ENCODE measurements around the gene GPR157. TPM values are rescaled to one million over a fixed set of nuclear protein-coding genes. Genes with fewer than 3 reads are reported as not detected.

Gene GPR157
- total RNA-seq, 4 donors from 2014 or later = 6.4 to 14.3 (median 9.8) TPM

- DNase-seq = no peak
- intact Hi-C loops (cut with DNase I; ENCODE audit: low total_unique reads) = no loop called here
- Histone ChIP-seq H3K9me3 (no peaks in the 10 kb centered on the region), H3K27me3 (no peaks in the 10 kb centered on the region), H3K4me3 (no peak overlapping the region), H3K36me3 (no peaks in the 10 kb centered on the region), H3K4me1 (peaks cover 7 to 32% (median 19%) of the 10 kb centered on the region in 4 donors), H3K27ac (peak overlapping the region; percentile 72 to 78 (median 76))
- in situ Hi-C loops (cut with MboI; ENCODE audit: low pct_ligation_motif_present in 1 of 4, low pct_unique_long_range_greater_than_20kb in 1 of 4, low sequenced_read_pairs in 3 of 4) = no loop called here
- WGBS, 2 donors (ENCODE audit: low coverage in 1 of 2) = 45% methylated on average over 4 of the region's 4 CpGs; no CpG with 5 or more reads in 1 of the 2 donors
- TF ChIP-seq POLR2A (IDR thresholded peaks at IDR 0.05) = no peak
- TF ChIP-seq POLR2AphosphoS5 (IDR thresholded peaks at IDR 0.05) = no peak
- TF ChIP-seq EP300 (IDR thresholded peaks at IDR 0.05; ENCODE audit: low read depth) = no peak
- TF ChIP-seq, protein P1, sequence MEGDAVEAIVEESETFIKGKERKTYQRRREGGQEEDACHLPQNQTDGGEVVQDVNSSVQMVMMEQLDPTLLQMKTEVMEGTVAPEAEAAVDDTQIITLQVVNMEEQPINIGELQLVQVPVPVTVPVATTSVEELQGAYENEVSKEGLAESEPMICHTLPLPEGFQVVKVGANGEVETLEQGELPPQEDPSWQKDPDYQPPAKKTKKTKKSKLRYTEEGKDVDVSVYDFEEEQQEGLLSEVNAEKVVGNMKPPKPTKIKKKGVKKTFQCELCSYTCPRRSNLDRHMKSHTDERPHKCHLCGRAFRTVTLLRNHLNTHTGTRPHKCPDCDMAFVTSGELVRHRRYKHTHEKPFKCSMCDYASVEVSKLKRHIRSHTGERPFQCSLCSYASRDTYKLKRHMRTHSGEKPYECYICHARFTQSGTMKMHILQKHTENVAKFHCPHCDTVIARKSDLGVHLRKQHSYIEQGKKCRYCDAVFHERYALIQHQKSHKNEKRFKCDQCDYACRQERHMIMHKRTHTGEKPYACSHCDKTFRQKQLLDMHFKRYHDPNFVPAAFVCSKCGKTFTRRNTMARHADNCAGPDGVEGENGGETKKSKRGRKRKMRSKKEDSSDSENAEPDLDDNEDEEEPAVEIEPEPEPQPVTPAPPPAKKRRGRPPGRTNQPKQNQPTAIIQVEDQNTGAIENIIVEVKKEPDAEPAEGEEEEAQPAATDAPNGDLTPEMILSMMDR (IDR thresholded peaks at IDR 0.05) = no peak
Observed at GRCh38 chr1:9164532-9164900, 35.6 kb upstream of the GPR157 start.

- intact Hi-C loops (cut with DNase I; ENCODE audit: low total_unique reads) = no loop called here
- DNase-seq = no peak
- in situ Hi-C loops (cut with MboI; ENCODE audit: low pct_ligation_motif_present in 1 of 4, low pct_unique_long_range_greater_than_20kb in 1 of 4, low sequenced_read_pairs in 3 of 4) = no loop called here
- Histone ChIP-seq H3K36me3 (no peaks in the 10 kb centered on the region), H3K4me1 (peaks cover 7 to 32% (median 19%) of the 10 kb centered on the region in 4 donors), H3K4me3 (no peak overlapping the region), H3K9me3 (no peaks in the 10 kb centered on the region), H3K27ac (no peak overlapping the region), H3K27me3 (no peaks in the 10 kb centered on the region)
- 72 to 100% methylated on average over 5 to 7 of the region's 9 CpGs for WGBS, 2 donors (ENCODE audit: low coverage in 1 of 2)
- TF ChIP-seq POLR2AphosphoS5 (IDR thresholded peaks at IDR 0.05) = no peak
- TF ChIP-seq, protein P1 (IDR thresholded peaks at IDR 0.05) = no peak
- TF ChIP-seq EP300 (IDR thresholded peaks at IDR 0.05; ENCODE audit: low read depth) = no peak
- no peak for TF ChIP-seq POLR2A (IDR thresholded peaks at IDR 0.05)
Observed at GRCh38 chr1:9161963-9162362, 33.1 kb upstream of the GPR157 start.

GRCh38 chr1:9161342-9161741, 32.4 kb upstream of the GPR157 start:
- Histone ChIP-seq H3K27ac (no peak overlapping the region), H3K4me1 (peaks cover 7 to 32% (median 19%) of the 10 kb centered on the region in 4 donors)
- intact Hi-C loops (cut with DNase I; ENCODE audit: low total_unique reads) = no loop called here

DNA sequence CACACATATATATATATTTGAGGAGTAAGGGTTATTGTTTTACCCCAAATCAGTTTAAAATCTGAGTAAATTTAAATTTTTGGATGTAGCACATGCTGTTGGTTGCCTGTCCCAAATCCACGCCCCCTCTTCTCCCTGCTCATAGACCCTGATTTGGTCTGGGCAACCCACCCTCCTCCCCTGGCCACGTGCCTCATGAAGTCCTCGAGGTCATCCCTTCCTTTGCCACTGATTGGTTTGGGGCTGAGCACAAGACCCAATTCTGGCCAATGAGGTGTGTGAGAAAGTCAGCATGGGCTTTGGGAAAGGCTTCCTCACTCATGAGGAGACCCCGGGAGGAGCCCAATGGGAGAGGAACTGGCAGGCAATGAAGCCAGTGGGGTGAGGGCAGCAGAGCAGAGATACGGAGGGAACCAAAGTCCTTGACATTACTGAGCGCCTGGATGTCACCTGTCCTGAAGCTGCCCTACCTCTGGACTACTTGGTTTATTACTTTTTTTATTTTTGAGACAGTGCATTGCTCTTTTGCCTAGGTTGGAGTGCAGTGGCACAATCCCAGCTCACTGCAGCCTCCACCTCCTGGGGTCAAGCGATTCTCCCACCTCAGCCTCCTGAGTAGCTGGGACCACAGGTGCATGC, 31.3 kb upstream of the GPR157 start:
- in situ Hi-C loops (cut with MboI; ENCODE audit: low pct_ligation_motif_present in 1 of 4, low pct_unique_long_range_greater_than_20kb in 1 of 4, low sequenced_read_pairs in 3 of 4) = no loop called here

More at GRCh38 chr1:9161342-9161741, 32.4 kb upstream of the GPR157 start:
- in situ Hi-C loops (cut with MboI; ENCODE audit: low pct_ligation_motif_present in 1 of 4, low pct_unique_long_range_greater_than_20kb in 1 of 4, low sequenced_read_pairs in 3 of 4) = no loop called here
- no peak for TF ChIP-seq POLR2A (IDR thresholded peaks at IDR 0.05)
- no peak for TF ChIP-seq EP300 (IDR thresholded peaks at IDR 0.05; ENCODE audit: low read depth)
- no peak for TF ChIP-seq POLR2AphosphoS5 (IDR thresholded peaks at IDR 0.05)
- TF ChIP-seq, protein P1 (IDR thresholded peaks at IDR 0.05) = no peak
- H3K9me3 ChIP-seq = no peaks in the 10 kb centered on the region
- no peak for DNase-seq
- no peaks in the 10 kb centered on the region for H3K27me3 ChIP-seq
- no peak overlapping the region for H3K4me3 ChIP-seq
- H3K36me3 ChIP-seq = no peaks in the 10 kb centered on the region
- WGBS, 2 donors (ENCODE audit: low coverage in 1 of 2) = 81 to 100% methylated on average over 1 to 6 of the region's 6 CpGs

More for the DNA sequence above, 31.3 kb upstream of the GPR157 start:
- intact Hi-C loops (cut with DNase I; ENCODE audit: low total_unique reads) = no loop called here
- Histone ChIP-seq H3K4me1 (peaks cover 7 to 30% (median 18%) of the 10 kb centered on the region in 4 donors), H3K27ac (no peak overlapping the region), H3K36me3 (no peaks in the 10 kb centered on the region), H3K9me3 (no peaks in the 10 kb centered on the region), H3K27me3 (no peaks in the 10 kb centered on the region), H3K4me3 (no peak overlapping the region)
- 85% methylated on average over 7 of the region's 7 CpGs; no CpG with 5 or more reads in 1 of the 2 donors for WGBS, 2 donors (ENCODE audit: low coverage in 1 of 2)
- TF ChIP-seq POLR2AphosphoS5 (IDR thresholded peaks at IDR 0.05) (no peak), POLR2A (IDR thresholded peaks at IDR 0.05) (no peak), EP300 (IDR thresholded peaks at IDR 0.05; ENCODE audit: low read depth) (no peak)
- TF ChIP-seq, protein P1 (IDR thresholded peaks at IDR 0.05) = no peak
- DNase-seq = no peak

Measured in transverse colon (tissue), 4 donors.